Measurements from ENCODE around the gene DAG1.

DAG1 gene

DNA sequence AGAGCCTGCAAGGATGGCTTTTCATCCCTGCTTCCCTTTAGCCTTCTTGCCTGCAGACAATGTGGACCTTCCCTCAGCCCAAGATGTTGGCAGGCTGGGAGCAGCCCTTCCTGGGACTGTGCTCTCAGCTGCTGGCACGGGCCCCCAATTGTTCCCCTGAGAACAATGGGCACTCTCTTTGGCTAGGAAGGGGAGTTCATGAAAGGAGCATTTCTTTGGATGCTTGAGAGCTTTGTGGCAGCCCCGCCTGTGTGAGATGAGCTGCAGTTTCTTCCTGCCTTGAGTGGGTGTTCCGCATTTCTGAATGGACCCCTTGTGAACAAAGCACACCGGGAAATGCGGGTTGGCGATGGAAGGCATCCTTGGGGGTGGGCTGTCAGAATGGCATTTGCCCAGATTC lies 49.2 kb downstream of the DAG1 start:
- DNase-seq: no peak

DNA sequence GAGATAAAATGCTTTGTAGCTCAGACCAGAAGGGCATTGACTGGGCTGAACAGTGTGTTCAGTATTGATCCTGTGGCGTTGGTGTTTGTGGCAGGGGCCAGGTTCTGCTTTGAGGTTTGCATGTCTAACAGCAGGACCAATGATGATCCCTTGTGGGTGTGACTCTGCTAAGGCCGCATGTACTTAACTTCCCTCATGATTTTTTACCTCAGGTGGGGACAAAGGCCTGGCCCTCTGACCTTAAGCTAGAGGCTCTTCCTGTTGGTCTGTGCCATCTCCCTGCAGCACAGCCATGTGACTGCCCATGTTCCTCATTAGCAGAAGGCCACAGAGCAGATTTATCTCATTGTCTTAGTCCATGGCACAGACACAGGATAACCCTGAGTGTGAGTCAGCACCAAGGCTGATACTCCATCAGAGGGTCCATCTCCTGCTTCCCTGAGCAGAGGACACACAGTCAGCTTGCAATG lies 49.9 kb downstream of the DAG1 start:
- DNase-seq: peak; percentile 57

DNA sequence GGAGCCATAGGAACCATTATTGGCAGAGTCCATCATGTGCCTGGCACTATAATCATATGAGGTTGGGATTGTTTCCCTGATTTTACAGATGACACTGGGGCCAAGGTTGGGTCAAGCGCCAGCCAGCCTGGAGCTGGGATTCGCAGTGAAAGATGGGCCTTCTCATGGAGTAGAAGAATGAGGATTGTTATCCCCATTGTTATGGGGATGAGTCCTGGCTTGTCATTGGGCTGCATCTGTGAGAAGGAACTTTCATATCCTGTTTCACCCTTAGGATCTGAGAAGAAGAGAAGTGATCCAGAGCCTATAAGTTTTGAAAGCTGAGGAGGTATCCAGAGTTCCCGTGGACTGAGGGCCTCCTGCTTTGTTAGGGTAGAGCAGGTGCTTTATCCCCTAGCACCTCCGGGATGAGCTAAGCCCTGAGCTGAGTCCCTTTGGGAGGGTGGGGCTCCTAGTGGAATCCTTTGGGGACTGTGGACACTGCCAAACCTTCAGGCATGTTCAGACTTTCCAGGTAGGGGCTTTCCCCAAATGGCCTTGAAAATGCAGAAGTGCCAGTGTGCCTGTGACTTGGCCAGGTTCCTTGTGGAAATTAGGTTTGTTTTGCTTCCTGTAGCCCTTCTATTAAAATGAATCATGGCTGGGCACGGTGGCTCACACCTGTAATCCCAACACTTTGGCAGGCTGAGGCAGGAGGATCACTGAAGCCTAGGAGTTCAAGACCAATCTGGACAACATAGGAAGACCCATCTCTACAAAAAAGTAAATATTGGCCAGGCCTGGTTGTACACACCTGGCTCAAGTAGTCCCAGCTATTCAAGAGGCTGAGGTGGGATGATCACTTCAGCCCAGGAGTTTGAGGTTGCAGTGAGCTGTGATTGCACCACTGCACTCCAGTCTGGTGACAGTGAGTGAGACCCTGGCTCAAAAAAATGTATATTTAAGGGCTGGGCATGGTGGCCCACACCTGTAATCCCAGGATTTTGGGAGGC lies 54.0 kb downstream of the DAG1 start:
- DNase-seq: no peak

DNA sequence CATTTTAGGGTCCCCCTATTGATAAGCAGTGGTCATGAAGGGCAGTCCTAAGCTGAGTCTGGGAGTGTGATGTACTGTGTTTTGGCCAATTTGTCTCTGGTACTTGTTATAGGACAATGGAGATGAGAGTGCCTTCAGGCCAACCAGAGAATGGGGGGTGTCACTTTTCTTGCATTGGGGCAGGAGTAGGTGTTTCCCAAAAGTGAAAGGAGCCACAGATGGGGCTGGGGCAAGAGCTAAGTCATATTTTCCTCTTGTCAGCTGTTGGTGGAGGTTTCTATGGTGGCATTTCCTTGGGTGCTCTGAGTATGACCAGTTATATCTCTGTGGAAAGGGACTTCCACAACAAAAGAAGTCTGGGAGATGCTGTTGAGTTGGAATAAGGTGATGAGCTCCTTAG lies 59.5 kb downstream of the DAG1 start:
- no peak for DNase-seq

DNA sequence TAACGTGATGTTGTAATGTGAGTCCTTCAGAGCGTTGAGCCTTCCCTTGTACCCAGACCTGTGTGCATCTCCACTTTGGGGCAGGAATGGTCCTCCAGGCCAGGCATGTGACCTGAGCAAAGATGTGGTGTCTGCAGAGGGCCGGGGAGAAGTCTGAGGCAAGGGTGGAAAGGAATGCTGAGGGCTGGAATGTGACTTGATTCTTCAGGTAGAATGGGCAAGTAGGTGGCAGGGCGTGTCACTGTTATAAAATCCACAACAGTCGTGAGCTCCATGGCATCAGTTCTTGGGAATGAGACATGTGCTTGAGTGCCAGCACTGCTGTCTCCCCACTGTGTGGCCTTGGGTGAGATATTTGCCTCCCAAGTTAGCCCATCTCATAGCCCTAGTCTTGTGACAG lies 60.2 kb downstream of the DAG1 start:
- no peak for DNase-seq

DNA sequence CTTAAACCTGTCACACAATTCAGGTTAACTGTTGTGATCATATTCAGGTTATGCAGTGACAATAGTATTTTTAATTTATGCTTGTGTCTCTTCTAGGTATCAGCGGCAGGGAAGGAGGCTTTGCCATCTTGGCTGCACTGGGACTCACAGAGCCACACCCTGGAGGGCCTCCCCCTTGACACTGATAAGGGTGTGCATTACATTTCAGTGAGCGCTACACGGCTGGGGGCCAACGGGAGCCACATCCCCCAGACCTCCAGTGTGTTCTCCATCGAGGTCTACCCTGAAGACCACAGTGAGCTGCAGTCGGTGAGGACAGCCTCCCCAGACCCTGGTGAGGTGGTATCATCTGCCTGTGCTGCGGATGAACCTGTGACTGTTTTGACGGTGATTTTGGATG lies 60.6 kb downstream of the DAG1 start:
- DNase-seq: peak; percentile 33

DNA sequence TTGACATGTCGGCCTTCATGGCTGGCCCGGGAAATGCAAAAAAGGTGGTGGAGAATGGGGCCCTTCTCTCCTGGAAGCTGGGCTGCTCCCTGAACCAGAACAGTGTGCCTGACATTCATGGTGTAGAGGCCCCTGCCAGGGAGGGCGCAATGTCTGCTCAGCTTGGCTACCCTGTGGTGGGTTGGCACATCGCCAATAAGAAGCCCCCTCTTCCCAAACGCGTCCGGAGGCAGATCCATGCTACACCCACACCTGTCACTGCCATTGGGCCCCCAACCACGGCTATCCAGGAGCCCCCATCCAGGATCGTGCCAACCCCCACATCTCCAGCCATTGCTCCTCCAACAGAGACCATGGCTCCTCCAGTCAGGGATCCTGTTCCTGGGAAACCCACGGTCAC lies 61.2 kb downstream of the DAG1 start:
- no peak for DNase-seq

DNA sequence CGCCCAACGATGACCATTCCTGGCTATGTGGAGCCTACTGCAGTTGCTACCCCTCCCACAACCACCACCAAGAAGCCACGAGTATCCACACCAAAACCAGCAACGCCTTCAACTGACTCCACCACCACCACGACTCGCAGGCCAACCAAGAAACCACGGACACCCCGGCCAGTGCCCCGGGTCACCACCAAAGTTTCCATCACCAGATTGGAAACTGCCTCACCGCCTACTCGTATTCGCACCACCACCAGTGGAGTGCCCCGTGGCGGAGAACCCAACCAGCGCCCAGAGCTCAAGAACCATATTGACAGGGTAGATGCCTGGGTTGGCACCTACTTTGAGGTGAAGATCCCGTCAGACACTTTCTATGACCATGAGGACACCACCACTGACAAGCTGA lies 61.6 kb downstream of the DAG1 start:
- no peak for DNase-seq

DNA sequence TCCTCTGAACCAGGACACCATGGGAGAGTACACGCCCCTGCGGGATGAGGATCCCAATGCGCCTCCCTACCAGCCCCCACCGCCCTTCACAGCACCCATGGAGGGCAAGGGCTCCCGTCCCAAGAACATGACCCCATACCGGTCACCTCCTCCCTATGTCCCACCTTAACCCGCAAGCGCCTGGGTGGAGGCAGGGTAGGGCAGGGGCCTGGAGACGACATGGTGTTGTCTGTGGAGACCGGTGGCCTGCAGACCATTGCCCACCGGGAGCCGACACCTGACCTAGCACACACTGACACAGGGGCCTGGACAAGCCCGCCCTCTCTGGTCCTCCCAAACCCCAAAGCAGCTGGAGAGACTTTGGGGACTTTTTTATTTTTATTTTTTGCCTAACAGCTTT lies 63.0 kb downstream of the DAG1 start:
- DNase-seq: no peak

DNA sequence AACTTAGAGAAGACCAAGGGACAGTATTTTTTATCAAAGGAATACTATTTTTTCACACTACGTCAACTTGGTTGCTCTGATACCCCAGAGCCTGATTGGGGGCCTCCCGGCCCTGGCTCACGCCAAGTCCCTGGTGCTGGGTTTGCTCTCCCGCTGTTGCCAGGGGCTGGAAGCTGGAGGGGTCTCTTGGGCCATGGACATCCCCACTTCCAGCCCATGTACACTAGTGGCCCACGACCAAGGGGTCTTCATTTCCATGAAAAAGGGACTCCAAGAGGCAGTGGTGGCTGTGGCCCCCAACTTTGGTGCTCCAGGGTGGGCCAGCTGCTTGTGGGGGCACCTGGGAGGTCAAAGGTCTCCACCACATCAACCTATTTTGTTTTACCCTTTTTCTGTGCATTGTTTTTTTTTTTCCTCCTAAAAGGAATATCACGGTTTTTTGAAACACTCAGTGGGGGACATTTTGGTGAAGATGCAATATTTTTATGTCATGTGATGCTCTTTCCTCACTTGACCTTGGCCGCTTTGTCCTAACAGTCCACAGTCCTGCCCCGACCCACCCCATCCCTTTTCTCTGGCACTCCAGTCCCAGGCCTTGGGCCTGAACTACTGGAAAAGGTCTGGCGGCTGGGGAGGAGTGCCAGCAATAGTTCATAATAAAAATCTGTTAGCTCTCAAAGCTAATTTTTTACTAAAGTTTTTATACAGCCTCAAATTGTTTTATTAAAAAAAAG lies 63.9 kb downstream of the DAG1 start:
- DNase-seq: no peak

DNA sequence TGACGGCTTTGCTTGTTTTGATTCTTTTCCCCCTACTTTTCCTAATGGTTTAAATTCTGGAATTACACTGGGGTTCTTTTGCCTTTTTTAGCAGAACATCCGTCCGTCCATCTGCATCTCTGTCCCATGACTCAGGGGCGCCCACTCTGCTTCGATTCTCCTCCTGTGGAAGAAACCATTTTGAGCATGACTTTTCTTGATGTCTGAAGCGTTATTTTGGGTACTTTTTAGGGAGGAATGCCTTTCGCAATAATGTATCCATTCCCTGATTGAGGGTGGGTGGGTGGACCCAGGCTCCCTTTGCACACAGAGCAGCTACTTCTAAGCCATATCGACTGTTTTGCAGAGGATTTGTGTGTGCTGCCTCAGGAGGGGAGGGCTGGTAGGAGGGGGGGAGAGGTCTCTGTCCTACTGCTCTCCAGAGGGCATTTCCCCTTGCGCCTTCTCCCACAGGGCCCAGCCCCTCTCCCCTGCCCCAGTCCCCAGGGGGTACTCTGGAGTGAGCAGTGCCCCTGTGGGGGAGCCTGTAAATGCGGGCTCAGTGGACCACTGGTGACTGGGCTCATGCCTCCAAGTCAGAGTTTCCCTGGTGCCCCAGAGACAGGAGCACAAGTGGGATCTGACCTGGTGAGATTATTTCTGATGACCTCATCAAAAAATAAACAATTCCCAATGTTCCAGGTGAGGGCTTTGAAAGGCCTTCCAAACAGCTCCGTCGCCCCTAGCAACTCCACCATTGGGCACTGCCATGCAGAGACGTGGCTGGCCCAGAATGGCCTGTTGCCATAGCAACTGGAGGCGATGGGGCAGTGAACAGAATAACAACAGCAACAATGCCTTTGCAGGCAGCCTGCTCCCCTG lies 64.7 kb downstream of the DAG1 start:
- DNase-seq: no peak

DNA sequence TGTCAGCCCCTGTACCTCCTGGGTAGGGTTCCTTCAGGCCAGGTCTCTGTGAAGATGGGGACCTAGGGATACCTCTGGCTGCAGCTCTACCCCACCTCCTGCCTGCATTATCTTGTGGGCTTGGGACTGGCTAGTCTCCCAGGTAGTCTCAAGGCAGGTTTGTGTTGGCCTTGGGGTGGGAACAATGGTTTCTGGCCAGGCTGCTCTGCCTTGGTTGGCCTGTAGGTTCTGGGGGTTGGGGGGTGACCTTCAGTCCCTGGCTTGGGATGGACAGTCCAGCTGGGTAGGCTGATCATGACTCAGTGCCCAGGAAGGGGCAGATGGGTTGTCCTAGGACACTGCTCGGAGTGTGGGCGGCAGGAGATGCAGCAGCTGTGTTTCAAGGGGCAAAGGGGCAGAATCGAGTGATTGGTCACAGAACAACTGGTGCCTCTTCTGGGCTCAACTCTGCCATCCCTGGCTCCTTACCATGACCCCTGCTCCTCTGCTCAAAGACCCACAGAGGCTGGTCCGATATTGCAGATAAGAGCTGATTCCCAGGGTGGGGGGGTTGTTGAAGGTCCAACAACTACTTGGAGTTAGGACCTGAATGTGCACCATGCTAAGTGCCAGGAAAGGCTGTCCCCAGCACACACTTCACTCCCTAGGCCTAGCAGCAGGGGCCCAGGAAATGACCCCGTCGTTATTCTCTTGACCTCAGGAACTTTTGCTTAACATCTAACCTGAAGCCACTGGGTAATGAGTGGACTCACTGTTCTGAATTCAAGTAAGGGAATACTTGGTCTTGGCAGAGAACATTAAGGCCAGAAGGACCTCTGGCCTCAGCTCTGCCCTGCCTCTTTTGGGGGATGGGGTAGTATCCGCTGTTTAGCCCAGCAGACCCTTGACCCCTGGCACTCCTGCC lies 66.2 kb downstream of the DAG1 start:
- no peak for DNase-seq

DNA sequence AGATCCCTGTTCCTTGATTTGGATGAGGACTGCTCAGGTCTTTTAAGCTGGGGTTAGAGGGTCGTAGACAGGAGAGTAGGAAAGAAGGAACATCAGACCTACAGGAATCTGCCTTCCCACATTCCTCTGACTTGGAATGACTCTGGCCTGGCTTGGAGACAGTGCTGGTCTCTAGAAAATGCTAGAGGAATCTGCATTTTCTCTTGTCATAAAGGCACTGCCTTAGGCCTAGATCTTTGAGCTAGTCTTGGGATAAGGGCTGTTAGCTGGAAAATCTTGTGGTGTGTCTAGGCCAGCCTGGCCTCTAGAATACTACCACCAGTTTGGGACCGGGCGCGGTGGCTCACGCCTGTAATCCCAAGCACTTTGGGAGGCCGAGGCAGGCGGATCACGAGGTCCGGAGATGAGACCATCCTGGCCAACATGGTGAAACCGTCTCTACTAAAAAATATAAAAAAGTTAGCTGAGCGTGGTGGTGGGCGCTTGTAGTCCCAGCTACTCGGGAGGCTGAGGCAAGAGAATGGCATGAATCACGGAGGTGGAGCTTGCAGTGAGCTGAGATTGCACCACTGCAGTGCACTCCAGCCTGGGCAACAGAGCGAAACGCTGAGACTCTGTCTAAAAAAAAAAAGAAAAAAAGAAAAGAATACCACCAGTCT lies 66.9 kb downstream of the DAG1 start:
- DNase-seq: no peak

DNA sequence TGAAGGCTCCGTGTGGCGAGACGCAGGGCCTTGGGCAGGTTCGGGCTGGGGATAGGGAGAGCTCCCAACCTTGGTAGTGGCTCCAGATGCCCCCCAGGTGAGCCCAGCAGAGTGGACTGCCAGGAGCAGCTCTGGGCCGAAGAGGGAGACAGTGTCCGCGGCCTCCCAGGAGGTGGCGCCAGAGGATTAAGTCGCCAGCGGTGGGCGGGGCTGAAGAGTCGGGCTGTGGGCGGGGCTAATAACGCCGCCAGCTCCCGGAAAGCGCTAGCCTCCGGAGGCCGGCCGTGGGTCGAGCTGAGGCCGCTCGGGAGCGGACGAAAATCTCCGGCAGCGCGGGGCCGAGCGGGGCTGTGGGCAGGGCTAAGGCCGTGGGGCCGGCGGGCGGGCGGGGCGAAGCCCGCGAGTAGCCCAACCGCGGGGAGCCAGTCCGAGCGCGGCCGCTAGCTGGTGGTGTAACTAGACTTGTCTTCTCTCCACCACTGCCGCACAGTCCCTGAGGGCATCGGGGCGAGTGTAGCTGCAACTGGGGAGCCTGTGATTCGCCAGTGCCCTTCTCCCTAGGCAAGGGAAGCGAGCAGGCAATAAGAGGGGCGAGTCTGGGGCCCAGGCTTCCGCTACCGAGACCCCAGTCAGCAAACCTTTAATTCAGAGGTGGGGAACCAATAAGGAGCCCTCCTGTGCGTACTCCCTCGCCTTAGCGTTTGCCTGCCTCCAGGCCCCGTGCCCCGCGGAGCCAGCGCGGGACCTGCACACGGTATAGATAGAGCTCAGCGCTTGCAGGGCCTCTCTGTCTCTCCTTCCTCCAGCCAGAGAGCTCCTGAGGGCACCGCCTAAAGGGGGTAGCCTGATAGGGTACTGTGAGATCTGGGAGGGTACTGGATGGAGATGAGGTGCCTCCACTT lies 69.8 kb downstream of the DAG1 start:
- DNase-seq: peak; percentile 97

DNA sequence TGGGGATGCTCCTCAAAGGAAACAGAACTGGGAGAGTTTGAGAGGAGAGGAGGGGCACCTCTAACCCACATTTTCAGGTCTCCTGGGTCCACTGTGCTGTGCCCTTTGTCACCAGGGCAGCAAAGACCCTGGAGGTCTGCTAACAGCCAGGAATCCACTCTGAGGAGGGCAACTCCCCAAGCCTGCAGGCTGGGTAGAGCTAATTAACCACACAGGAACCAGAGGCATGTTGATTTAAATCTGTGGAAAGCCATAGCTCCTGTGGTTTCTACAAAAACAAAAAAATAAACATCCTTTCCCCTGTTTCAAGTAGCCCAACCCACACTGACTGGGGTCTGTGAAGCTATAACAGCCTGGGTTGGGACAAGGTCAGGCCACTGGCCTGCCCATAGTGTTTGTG lies 82.0 kb downstream of the DAG1 start:
- DNase-seq: no peak

DNA sequence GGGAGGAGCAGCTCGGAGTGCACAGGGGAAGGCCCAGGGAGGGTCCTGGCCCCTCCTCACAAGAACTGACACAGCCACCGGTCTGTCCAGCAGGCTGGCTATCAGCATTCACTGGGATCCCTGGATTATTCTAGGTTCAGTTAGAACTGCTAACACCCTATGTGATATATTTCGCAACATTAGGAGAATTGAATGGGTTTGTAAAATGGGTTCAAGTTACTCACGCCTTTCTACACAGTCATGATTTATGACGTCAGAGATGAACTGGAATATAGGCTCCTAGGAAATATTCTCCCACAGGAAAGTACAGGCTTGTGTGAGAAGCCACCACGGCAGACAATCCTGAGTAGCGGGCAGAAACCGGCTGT lies 83.2 kb downstream of the DAG1 start:
- DNase-seq: no peak

DNA sequence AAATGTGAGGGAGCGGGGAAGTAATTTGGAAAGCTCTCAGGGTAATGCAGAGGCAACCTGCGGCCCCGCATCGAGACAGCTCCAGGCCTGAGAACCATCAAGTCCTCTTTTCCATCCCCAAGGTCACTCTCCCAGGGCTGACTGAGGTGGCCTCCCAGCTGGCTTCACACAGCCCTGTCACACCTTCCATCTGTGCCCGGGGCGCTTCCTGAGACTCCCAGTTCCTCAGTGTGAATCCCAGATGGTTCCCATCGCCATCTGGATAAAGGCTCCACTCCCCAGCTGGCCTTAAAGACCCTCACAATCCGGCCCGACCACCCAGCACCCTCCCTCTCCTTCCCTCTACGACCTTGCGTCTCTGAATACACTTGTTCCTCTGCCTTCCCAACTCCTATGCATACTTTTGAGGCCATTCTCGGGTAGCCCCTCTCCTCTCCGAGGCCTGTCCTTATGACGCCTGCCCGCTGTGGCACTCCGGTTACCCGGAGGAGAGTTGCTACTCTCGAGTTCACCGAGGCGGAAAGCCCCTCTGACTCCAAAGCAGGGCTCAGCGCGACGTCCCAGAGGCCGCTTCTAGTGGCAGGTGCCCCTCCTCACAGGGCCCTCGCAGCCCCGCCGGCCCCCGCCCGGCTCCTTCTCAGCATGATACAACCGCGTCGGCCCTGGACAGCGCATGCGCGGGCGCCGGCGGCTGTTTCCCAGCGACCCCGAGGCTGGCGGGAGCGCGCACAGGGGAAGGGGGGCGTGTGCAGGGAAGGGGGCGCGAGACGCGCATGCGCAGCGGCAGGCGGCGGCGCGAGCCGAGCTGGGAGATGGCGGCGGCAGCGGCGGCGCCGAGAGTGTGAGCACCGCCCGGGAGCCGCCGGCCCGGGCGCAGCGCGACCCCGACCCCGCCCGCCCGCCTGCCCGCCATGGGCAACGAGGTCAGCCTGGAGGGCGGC lies 83.9 kb downstream of the DAG1 start, which contains the start of gene BSN:
TSS of gene BSN (plus strand) at position 786 of the 941 bp plus-strand sequence. CDS start at position 912, 126 bp downstream.
- peak; percentile 95 for DNase-seq

DNA sequence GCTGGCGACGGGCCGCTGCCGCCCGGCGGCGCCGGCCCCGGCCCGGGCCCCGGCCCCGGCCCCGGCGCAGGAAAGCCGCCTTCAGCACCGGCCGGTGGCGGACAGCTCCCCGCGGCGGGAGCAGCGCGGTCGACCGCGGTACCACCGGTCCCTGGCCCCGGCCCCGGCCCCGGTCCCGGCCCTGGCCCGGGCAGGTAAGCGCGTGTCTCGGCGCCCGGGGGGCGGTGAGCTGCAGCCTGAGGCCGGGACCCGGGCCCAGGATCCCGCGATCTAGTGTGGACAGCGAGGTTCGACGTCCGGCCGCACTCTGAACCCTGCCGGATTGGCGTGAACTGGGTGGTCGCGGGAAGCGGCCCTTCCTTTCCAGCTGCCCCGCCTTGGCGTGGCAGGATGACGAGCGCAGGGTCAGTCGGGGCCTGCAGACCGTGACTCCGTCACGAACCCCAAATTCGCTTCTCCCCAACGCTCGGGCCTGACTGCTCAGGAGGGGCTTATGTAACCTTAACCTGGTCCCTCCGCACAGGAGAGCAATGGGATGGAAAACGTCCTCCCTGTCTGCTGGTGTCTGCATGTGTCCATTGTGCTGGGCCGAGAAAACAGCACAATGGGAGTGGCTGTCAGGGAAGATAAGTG lies 84.7 kb downstream of the DAG1 start:
- DNase-seq: no peak
